Measurements from ENCODE around the gene ZNHIT1. TPM values are rescaled to one million over a fixed set of nuclear protein-coding genes. Genes with fewer than 3 reads are reported as not detected.
A peak's percentile ranks its signal among the peaks of the same experiment; 100 is the strongest.

ZNHIT1 gene
- total and polyA plus RNA-seq, 4 donors, result 57.2 to 95.5 (median 80.7) TPM

DNA sequence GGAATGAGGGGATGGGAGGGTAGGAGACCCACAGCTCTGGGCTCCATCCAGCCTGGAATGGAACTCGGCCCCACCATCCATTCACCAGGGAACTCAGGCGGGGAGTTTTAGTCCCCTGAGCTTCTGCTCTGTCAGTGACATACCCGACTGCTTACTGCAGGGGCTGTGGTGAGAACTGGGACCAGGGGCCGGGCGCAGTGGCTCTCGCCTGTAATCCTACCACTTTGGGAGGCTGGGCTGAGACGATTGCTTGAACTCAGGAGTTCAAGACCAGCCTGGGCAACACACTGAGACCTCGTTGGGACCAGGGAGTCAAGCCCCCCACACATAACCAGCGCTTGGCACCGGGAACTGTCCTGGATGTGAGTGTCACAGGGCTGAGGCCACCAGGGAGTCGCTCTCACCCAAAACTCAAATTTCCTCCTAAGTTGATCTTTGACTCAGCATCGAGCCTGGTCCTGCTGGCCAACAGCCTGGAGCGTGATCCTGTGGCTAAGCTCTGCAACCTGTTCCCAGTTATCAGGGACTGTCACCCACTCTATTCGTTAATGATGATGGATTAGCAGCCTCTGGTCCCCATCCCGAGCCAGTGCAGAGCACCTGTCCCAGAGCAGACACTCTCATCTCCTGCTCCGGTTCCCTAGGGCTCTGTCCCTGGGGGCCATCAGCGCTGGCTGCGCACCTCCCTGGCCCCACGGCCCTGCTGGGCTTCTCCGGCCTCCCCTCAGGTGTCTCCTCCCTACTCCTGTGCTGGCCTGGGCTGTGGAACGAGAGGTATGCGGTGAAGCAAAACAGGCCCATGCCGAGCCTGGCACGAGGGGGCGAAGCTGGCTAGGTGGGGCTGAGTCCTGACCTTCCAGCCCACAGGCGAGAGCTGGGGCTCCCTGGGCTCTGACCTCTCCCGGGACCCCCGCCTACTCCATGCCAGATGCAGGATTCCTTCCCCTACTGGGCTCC is 20.5 kb downstream of the ZNHIT1 start:
- H3K4me1 ChIP-seq (ENCODE audit: control insufficient read depth, insufficient read depth, low read length), result peaks cover 19% of the 10 kb centered on the region
- no peaks in the 10 kb centered on the region for H3K9me3 ChIP-seq (ENCODE audit: control insufficient read depth, insufficient read depth, low read length)
- H3K27me3 ChIP-seq (ENCODE audit: control insufficient read depth, insufficient read depth, low read length), result no peaks in the 10 kb centered on the region
- WGBS (ENCODE audit: insufficient coverage), result 76% methylated on average over 21 of the region's 28 CpGs
- peaks cover 79% of the 10 kb centered on the region for H3K36me3 ChIP-seq (ENCODE audit: control insufficient read depth, insufficient read depth, low read length)
- no peak overlapping the region for H3K4me3 ChIP-seq (ENCODE audit: low read depth, low read length)
- DNase-seq (ENCODE audit: low read depth in 4 of 6, low spot score in 6 of 6), result no peak
- no peak overlapping the region for H3K27ac ChIP-seq (ENCODE audit: low read depth, low read length)

DNA sequence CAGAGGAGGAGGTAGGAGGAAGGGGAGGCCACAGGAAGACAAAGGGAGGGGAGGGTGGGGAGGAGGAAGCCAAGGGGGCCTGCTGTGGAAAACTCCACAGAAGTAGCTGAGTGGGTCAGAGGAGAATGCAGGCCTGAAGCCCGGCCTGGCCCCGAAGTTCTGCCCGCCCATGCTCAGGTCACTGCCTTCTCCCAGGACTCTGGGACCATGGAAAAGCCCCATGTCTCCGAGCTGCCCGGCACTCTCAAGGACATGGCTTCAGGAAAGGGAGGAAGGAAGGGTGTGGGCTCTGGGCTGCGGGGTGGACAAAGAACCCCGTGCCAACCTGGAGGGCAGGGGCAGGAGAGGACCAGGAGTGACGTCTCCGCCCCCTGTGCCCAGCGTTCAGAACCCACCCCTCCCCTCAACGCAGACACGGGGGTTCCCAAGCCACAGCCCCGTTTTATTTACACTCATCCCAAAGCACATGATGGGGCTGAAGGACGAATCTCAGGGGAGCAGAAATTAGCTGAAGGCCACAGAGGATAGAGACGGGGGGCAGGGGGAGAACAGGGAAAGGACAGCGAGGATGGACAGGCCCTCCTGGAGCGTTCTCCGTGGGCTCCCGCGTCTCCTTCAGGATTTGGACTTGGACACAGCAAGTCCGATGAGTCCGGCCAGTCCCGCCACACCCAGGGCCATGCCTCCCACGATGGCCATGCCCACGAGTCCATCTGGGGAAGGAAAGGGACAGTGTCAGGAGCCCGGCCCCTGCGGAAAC is 21.4 kb downstream of the ZNHIT1 start:
- Histone ChIP-seq H3K4me1 (ENCODE audit: control insufficient read depth, insufficient read depth, low read length) (peaks cover 27% of the 10 kb centered on the region), H3K9me3 (ENCODE audit: control insufficient read depth, insufficient read depth, low read length) (no peaks in the 10 kb centered on the region), H3K27me3 (ENCODE audit: control insufficient read depth, insufficient read depth, low read length) (no peaks in the 10 kb centered on the region), H3K27ac (ENCODE audit: low read depth, low read length) (no peak overlapping the region), H3K4me3 (ENCODE audit: low read depth, low read length) (no peak overlapping the region), H3K36me3 (ENCODE audit: control insufficient read depth, insufficient read depth, low read length) (peaks cover 73% of the 10 kb centered on the region)
- WGBS (ENCODE audit: insufficient coverage), result 92% methylated on average over 18 of the region's 27 CpGs
- no peak for DNase-seq (ENCODE audit: low read depth in 4 of 6, low spot score in 6 of 6)

DNA sequence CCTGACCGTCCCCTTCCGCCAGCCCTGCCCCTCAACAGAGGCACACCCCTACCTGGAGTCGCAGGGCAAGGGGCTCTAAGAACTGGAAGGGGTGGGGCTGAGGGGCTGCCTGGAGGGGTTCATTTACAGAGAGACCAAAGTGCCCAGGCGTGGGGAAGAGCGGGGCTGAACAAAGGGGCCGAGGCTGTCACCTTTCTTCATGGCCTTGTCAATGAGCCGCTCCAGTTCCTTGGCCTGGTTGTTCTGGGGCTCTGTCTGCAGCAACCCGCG is 21.9 kb downstream of the ZNHIT1 start:
- 82% methylated on average over 7 of the region's 9 CpGs for WGBS (ENCODE audit: insufficient coverage)
- Histone ChIP-seq H3K9me3 (ENCODE audit: control insufficient read depth, insufficient read depth, low read length) (no peaks in the 10 kb centered on the region), H3K4me1 (ENCODE audit: control insufficient read depth, insufficient read depth, low read length) (peaks cover 27% of the 10 kb centered on the region), H3K27me3 (ENCODE audit: control insufficient read depth, insufficient read depth, low read length) (no peaks in the 10 kb centered on the region), H3K36me3 (ENCODE audit: control insufficient read depth, insufficient read depth, low read length) (peaks cover 70% of the 10 kb centered on the region), H3K27ac (ENCODE audit: low read depth, low read length) (no peak overlapping the region), H3K4me3 (ENCODE audit: low read depth, low read length) (no peak overlapping the region)
- DNase-seq (ENCODE audit: low read depth in 4 of 6, low spot score in 6 of 6), result no peak

DNA sequence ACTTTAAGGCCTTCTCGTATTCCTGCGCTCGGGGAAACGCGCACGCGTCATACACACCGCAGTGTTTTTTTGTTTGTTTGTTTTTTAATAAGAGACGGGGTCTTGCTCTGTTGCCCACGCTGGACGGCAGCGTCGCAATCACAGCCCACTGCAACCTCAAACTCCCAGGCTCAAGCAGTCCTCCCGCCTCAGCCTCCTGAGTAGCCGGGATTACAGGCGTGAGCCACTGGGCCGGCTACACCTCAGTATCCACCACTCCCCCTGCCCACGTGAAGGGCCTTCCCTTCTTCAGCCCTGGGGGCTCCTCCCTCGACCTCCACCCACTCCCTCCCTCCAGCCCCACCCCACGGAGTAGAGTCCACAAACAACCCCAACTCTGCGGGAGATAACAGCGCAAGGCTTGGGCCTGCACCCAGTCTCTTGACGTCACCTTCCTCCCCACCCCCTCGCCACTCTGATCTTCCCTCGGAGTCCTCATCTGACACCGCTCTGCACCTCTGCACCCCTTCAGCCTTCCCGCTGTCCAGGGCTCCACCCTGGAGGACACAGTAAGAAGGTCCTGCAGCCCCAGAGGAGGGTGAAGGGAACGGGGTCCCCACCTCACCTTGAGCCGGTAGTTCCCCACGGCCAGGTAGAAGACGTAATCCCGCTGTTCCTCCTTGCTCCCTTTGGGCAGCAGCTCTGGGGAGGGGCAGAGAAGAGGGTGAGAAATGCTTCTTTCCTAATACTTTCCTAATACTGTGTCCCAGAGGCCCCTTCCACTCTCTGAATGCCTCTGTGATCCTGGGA is 22.5 kb downstream of the ZNHIT1 start:
- no peak for DNase-seq (ENCODE audit: low read depth in 4 of 6, low spot score in 6 of 6)

GRCh38 chr7:101241015-101241363 is 23.0 kb downstream of the ZNHIT1 start:
- Histone ChIP-seq H3K27me3 (ENCODE audit: control insufficient read depth, insufficient read depth, low read length) (no peaks in the 10 kb centered on the region), H3K4me3 (ENCODE audit: low read depth, low read length) (no peak overlapping the region), H3K9me3 (ENCODE audit: control insufficient read depth, insufficient read depth, low read length) (no peaks in the 10 kb centered on the region), H3K4me1 (ENCODE audit: control insufficient read depth, insufficient read depth, low read length) (peaks cover 34% of the 10 kb centered on the region), H3K36me3 (ENCODE audit: control insufficient read depth, insufficient read depth, low read length) (peaks cover 59% of the 10 kb centered on the region), H3K27ac (ENCODE audit: low read depth, low read length) (no peak overlapping the region)
- no peak for DNase-seq (ENCODE audit: low read depth in 4 of 6, low spot score in 6 of 6)
- WGBS (ENCODE audit: insufficient coverage), result 99% methylated on average over 7 of the region's 12 CpGs

More for the DNA sequence above, 22.5 kb downstream of the ZNHIT1 start:
- 90% methylated on average over 20 of the region's 32 CpGs for WGBS (ENCODE audit: insufficient coverage)
- H3K27ac ChIP-seq (ENCODE audit: low read depth, low read length), result no peak overlapping the region
- peaks cover 31% of the 10 kb centered on the region for H3K4me1 ChIP-seq (ENCODE audit: control insufficient read depth, insufficient read depth, low read length)
- H3K36me3 ChIP-seq (ENCODE audit: control insufficient read depth, insufficient read depth, low read length), result peaks cover 64% of the 10 kb centered on the region
- no peak overlapping the region for H3K4me3 ChIP-seq (ENCODE audit: low read depth, low read length)
- H3K9me3 ChIP-seq (ENCODE audit: control insufficient read depth, insufficient read depth, low read length), result no peaks in the 10 kb centered on the region
- no peaks in the 10 kb centered on the region for H3K27me3 ChIP-seq (ENCODE audit: control insufficient read depth, insufficient read depth, low read length)

DNA sequence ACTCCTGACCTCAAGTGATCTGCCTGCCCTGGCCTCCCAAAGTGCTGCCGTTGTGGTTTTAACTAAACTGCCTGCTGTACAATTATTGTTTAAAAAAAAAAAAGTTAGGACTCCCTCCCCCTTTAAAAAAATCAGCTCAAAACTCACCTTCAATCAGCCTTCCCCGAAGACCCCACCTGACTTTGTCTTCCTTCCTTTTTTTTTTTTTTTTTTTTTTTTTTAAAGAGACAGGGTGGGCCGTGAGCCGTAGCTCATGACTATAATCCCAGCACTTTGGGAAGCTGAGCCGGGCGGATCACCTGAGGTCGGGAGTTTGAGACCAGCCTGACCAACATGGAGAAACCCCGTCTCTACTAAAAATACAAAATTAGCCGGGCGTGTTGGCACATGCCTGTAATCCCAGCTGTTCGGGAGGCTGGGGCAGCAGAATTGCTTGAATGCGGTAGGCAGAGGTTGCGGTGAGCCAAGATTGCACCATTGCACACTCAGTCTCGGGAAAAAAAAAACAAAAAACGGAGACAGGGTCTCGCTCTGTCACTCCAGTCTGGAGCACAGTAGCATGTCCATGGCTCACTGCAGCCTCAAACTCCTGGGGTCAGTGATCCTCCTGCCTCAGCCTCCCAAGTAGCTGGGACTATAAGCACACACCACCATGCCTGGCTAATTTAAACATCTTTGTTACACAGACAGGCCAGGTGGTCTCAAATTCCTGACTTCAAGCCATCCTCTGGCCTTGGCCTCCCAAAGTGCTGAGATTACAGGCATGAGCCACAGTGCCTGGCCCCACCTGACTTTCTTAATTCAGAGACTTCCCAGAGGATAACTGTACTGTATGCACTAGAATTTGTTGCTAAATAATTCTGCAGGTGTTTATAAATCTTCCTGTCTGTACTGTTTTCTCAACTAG is 23.7 kb downstream of the ZNHIT1 start:
- WGBS (ENCODE audit: insufficient coverage), result 97% methylated on average over 6 of the region's 16 CpGs
- Histone ChIP-seq H3K27me3 (ENCODE audit: control insufficient read depth, insufficient read depth, low read length) (no peaks in the 10 kb centered on the region), H3K4me3 (ENCODE audit: low read depth, low read length) (no peak overlapping the region), H3K4me1 (ENCODE audit: control insufficient read depth, insufficient read depth, low read length) (peaks cover 34% of the 10 kb centered on the region), H3K9me3 (ENCODE audit: control insufficient read depth, insufficient read depth, low read length) (no peaks in the 10 kb centered on the region), H3K27ac (ENCODE audit: low read depth, low read length) (no peak overlapping the region), H3K36me3 (ENCODE audit: control insufficient read depth, insufficient read depth, low read length) (peaks cover 52% of the 10 kb centered on the region)
- DNase-seq (ENCODE audit: low read depth in 4 of 6, low spot score in 6 of 6), result no peak

DNA sequence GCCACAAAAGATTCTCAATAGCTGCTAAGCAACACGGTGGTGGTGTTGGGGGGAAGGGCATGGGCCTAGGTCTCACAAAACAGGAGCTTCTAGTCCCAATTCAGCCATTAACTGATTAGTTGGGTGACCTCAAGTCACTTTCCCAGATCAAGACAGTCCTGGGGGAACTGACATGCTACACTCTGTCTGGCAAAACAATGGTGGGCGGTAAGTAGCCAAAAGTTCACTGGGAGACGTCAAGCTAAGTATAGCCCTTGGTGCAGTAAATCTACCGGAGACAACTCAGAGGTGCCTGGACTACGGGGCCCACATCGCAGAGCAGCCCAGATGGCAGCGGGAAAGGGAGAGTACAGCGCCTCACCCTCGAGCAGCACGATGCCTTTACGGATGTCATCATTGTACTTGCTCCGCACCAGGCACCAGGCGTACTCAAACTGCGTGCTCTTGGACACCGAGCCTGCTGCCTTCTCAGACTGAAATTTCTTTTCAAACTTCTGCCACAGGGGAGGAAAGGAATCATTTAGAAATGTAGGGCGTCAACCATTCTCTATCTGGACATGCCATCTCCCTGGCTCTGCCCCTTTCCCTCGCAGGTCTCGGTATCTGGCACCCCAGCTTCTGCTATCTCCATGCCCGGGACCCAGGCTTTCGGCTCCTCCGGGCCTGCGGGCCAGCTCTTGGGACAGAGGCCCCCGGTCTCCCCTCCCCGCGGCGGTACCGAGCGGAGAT is 25.8 kb downstream of the ZNHIT1 start:
- DNase-seq (ENCODE audit: low read depth in 4 of 6, low spot score in 6 of 6), result no peak
- WGBS (ENCODE audit: insufficient coverage), result 17% methylated on average over 23 of the region's 28 CpGs

GRCh38 chr7:101244375-101245146 is 26.6 kb downstream of the ZNHIT1 start, which contains the start of gene FIS1:
Gene FIS1 (minus strand): TSS chr7:101245081. CDS start chr7:101245004, 77 bp downstream.
- Histone ChIP-seq H3K4me3 (ENCODE audit: low read depth, low read length) (peak within 1 kb of the TSS; percentile 95), H3K27ac (ENCODE audit: low read depth, low read length) (peak within 1 kb of the TSS; percentile 96), H3K9me3 (ENCODE audit: control insufficient read depth, insufficient read depth, low read length) (no peaks in the 10 kb centered on the region), H3K27me3 (ENCODE audit: control insufficient read depth, insufficient read depth, low read length) (no peaks in the 10 kb centered on the region), H3K4me1 (ENCODE audit: control insufficient read depth, insufficient read depth, low read length) (peaks cover 26% of the 10 kb centered on the region), H3K36me3 (ENCODE audit: control insufficient read depth, insufficient read depth, low read length) (peaks cover 44% of the 10 kb centered on the region)
- peak; percentile 79 to 97 (median 90) for DNase-seq (ENCODE audit: low read depth in 4 of 6, low spot score in 6 of 6)
- WGBS (ENCODE audit: insufficient coverage), result 0% methylated on average over 43 of the region's 45 CpGs

More for the DNA sequence above, 25.8 kb downstream of the ZNHIT1 start:
- Histone ChIP-seq H3K4me1 (ENCODE audit: control insufficient read depth, insufficient read depth, low read length) (peaks cover 29% of the 10 kb centered on the region), H3K27me3 (ENCODE audit: control insufficient read depth, insufficient read depth, low read length) (no peaks in the 10 kb centered on the region), H3K27ac (ENCODE audit: low read depth, low read length) (peak overlapping the region; percentile 96), H3K36me3 (ENCODE audit: control insufficient read depth, insufficient read depth, low read length) (peaks cover 44% of the 10 kb centered on the region), H3K4me3 (ENCODE audit: low read depth, low read length) (peak overlapping the region; percentile 95), H3K9me3 (ENCODE audit: control insufficient read depth, insufficient read depth, low read length) (no peaks in the 10 kb centered on the region)

All from spinal cord (tissue), 10 donors.